Measurements from ENCODE around the gene GPRIN1. TPM values are rescaled to one million over a fixed set of nuclear protein-coding genes. Genes with fewer than 3 reads are reported as not detected.

Gene GPRIN1
- total and polyA plus RNA-seq, 4 donors = 0.23 to 0.50 (median 0.30) TPM; not detected in 1

- Histone ChIP-seq H3K9ac (ENCODE audit: low read depth in 1 of 2, low read length in 2 of 2) (no peak overlapping the region), H3K4me3 (ENCODE audit: low read depth in 1 of 3, low read length in 3 of 3) (no peak overlapping the region), H3K27me3 (ENCODE audit: control insufficient read depth in 4 of 4, insufficient read depth in 4 of 4, low read length in 3 of 4) (no peaks in the 10 kb centered on the region), H3K9me3 (ENCODE audit: control insufficient read depth in 4 of 4, low read length in 3 of 4) (no peaks in the 10 kb centered on the region), H3K27ac (ENCODE audit: low read depth in 1 of 2, low read length in 2 of 2) (no peak overlapping the region), H3K4me1 (ENCODE audit: control insufficient read depth in 4 of 4, insufficient read depth in 4 of 4, low read length in 3 of 4) (peaks cover 4 to 16% (median 6%) of the 10 kb centered on the region in 4 donors), H3K36me3 (ENCODE audit: control insufficient read depth in 4 of 4, insufficient read depth in 3 of 4, low read depth in 1 of 4, low read length in 3 of 4) (peaks cover 0 to 7% (median 2%) of the 10 kb centered on the region in 4 donors)
- 86% methylated on average over 23 of the region's 23 CpGs for WGBS
- no peak for DNase-seq (ENCODE audit: low spot score)
- TF ChIP-seq NR2F2 (IDR thresholded peaks at IDR 0.05) (no peak), RXRA (IDR thresholded peaks at IDR 0.05) (no peak), EGR1 (IDR thresholded peaks at IDR 0.05; ENCODE audit: low read depth in 2 of 2) (no peak), TAF1 (conservative IDR thresholded peaks at IDR 0.05) (no peak), GABPA (IDR thresholded peaks at IDR 0.05 in 1 of 2, conservative IDR thresholded peaks at IDR 0.05 in 1 of 2) (no peak), HNF4G (IDR thresholded peaks at IDR 0.05) (no peak), RAD21 (IDR thresholded peaks at IDR 0.05) (no peak), CTCF (IDR thresholded peaks at IDR 0.05; ENCODE audit: low read depth, low read length, missing input control) (no peak), FOXA2 (IDR thresholded peaks at IDR 0.05) (no peak), YY1 (IDR thresholded peaks at IDR 0.05) (no peak), HNF4A (conservative IDR thresholded peaks at IDR 0.05) (no peak), ZBTB33 (IDR thresholded peaks at IDR 0.05) (no peak), SP1 (IDR thresholded peaks at IDR 0.05) (no peak), ATF3 (IDR thresholded peaks at IDR 0.05) (no peak), JUND (IDR thresholded peaks at IDR 0.05) (no peak), FOXA1 (IDR thresholded peaks at IDR 0.05) (no peak)
- TF ChIP-seq, protein P1, sequence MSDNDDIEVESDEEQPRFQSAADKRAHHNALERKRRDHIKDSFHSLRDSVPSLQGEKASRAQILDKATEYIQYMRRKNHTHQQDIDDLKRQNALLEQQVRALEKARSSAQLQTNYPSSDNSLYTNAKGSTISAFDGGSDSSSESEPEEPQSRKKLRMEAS (IDR thresholded peaks at IDR 0.05) = no peak
- TF ChIP-seq, protein P2, sequence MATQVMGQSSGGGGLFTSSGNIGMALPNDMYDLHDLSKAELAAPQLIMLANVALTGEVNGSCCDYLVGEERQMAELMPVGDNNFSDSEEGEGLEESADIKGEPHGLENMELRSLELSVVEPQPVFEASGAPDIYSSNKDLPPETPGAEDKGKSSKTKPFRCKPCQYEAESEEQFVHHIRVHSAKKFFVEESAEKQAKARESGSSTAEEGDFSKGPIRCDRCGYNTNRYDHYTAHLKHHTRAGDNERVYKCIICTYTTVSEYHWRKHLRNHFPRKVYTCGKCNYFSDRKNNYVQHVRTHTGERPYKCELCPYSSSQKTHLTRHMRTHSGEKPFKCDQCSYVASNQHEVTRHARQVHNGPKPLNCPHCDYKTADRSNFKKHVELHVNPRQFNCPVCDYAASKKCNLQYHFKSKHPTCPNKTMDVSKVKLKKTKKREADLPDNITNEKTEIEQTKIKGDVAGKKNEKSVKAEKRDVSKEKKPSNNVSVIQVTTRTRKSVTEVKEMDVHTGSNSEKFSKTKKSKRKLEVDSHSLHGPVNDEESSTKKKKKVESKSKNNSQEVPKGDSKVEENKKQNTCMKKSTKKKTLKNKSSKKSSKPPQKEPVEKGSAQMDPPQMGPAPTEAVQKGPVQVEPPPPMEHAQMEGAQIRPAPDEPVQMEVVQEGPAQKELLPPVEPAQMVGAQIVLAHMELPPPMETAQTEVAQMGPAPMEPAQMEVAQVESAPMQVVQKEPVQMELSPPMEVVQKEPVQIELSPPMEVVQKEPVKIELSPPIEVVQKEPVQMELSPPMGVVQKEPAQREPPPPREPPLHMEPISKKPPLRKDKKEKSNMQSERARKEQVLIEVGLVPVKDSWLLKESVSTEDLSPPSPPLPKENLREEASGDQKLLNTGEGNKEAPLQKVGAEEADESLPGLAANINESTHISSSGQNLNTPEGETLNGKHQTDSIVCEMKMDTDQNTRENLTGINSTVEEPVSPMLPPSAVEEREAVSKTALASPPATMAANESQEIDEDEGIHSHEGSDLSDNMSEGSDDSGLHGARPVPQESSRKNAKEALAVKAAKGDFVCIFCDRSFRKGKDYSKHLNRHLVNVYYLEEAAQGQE (IDR thresholded peaks at IDR 0.05) = no peak
These were observed 13.8 kb downstream of the GPRIN1 start for GRCh38 chr5:176596069-176596644.

Data from liver (tissue), 9 donors.